GM12878 (cell line): Measurements from ENCODE around the gene USP46.

Experiments used
- EGR1 ChIP-seq, 2 experiments: IDR thresholded peaks; 1 replicate in 1 of 2; 2 replicates in 1 of 2; pipeline ENCODE4 v1.6.1; 2011 to 2012; ENCODE audit warnings: low read depth in 2 of 2, low read length in 2 of 2, borderline replicate concordance in 1 of 2, mild to moderate bottlenecking in 1 of 2, moderate library complexity in 1 of 2
- EZH2 ChIP-seq: IDR thresholded peaks from 2 replicates; pipeline ENCODE4 v1.6.1; 2012; ENCODE audit warnings: low read depth, mild to moderate bottlenecking, control low read depth, inconsistent platforms, low read length, borderline replicate concordance; ENCODE audit not compliant: control insufficient read depth
- FOS ChIP-seq: IDR thresholded peaks from 3 replicates; pipeline ENCODE4 v1.6.1; 2011; ENCODE audit warnings: borderline replicate concordance; ENCODE audit not compliant: insufficient read length; ENCODE audit errors: extremely low read depth
- FOXM1 ChIP-seq: IDR thresholded peaks from 2 replicates; pipeline ENCODE4 v1.6.1; 2012; ENCODE audit warnings: low read depth, mild to moderate bottlenecking, inconsistent platforms, low read length, moderate library complexity
- KDM1A ChIP-seq: fragments of 200-600 bp; sonication (generic); IDR thresholded peaks from 2 replicates; pipeline ENCODE4 v1.6.1; 2016; ENCODE audit warnings: borderline replicate concordance
- NR2F1 ChIP-seq: fragments of 450-650 bp; conservative IDR thresholded peaks from 2 replicates; pipeline ENCODE4 v1.6.1; 2017; ENCODE audit warnings: mild to moderate bottlenecking
- SIN3A ChIP-seq: IDR thresholded peaks from 2 replicates; pipeline ENCODE4 v1.6.1; 2012; ENCODE audit warnings: low read depth, low read length, improper control_type of control experiment
- STAT1 ChIP-seq: fragments of 450-650 bp; conservative IDR thresholded peaks from 2 replicates; pipeline ENCODE4 v1.6.1; 2014; ENCODE audit warnings: antibody characterized with exemption, mild to moderate bottlenecking
- TCF12 ChIP-seq: IDR thresholded peaks from 2 replicates; pipeline ENCODE4 v1.6.1; 2011; ENCODE audit warnings: low read depth, mild to moderate bottlenecking, low read length
- ZSCAN29 ChIP-seq: fragments of 450-650 bp; IDR thresholded peaks from 2 replicates; pipeline ENCODE4 v1.6.1; 2017; ENCODE audit warnings: mild to moderate bottlenecking, moderate library complexity
- TF ChIP-seq, protein P1 (sequence below), 3 experiments: IDR thresholded peaks in 2 of 3; conservative IDR thresholded peaks in 1 of 3; 2 replicates each; pipeline ENCODE4 v1.5.1; 2011; ENCODE audit warnings: low read depth in 3 of 3, low read length in 3 of 3, mild to moderate bottlenecking in 3 of 3, control low read depth in 2 of 3, moderate library complexity in 2 of 3, inconsistent platforms in 1 of 3, mixed read lengths in 1 of 3; ENCODE audit not compliant: control insufficient read depth in 2 of 3, insufficient read depth in 1 of 3; ENCODE audit errors: extremely low read depth in 1 of 3

DNA sequence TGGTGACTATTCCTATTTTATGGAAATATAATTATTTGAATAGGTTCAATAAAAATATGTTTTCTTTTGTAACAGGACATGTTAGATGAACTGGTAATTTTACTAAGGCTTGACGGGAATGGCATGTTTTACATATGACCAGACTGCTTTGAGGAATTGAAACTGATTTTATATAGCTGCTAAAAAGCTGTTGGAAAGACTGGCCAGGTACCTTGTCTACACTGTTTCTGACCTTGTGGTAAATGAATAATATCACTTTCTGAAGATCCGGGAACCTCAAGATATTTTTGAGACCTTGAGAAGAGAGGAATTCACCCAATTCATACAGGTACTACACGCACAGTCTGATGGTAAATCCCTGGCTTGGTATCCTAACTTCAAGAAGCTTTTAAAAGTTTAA is 42.1 kb upstream of the USP46 start:
- no peak for TF ChIP-seq STAT1
- no peak for TF ChIP-seq EGR1 (IDR thresholded peaks at IDR 0.05; ENCODE audit: borderline replicate concordance in 1 of 2, low read depth in 2 of 2, low read length in 2 of 2)
- TF ChIP-seq, protein P1, sequence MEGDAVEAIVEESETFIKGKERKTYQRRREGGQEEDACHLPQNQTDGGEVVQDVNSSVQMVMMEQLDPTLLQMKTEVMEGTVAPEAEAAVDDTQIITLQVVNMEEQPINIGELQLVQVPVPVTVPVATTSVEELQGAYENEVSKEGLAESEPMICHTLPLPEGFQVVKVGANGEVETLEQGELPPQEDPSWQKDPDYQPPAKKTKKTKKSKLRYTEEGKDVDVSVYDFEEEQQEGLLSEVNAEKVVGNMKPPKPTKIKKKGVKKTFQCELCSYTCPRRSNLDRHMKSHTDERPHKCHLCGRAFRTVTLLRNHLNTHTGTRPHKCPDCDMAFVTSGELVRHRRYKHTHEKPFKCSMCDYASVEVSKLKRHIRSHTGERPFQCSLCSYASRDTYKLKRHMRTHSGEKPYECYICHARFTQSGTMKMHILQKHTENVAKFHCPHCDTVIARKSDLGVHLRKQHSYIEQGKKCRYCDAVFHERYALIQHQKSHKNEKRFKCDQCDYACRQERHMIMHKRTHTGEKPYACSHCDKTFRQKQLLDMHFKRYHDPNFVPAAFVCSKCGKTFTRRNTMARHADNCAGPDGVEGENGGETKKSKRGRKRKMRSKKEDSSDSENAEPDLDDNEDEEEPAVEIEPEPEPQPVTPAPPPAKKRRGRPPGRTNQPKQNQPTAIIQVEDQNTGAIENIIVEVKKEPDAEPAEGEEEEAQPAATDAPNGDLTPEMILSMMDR (IDR thresholded peaks at IDR 0.05 in 2 of 3, conservative IDR thresholded peaks at IDR 0.05 in 1 of 3; ENCODE audit: control insufficient read depth in 2 of 3, extremely low read depth in 1 of 3, insufficient read depth in 1 of 3, low read depth in 3 of 3, low read length in 3 of 3): no peak
- peak; percentile 46; the same call in 1 of the 2 replicates for TF ChIP-seq FOXM1
- no peak for TF ChIP-seq KDM1A
- TF ChIP-seq TCF12: no peak
- peak; percentile 98 for TF ChIP-seq ZSCAN29
- TF ChIP-seq FOS: no peak
- peak; percentile 53 for TF ChIP-seq NR2F1
- no peak for TF ChIP-seq SIN3A
- no peak for TF ChIP-seq EZH2
